NCI-H2107 (cell line): ENCODE measurements around the gene ALX3.
A peak's percentile ranks its signal among the peaks of the same experiment; 100 is the strongest.
"Not testable (repeated sequence)": the region's sequence is repeated elsewhere in the genome, so short reads cannot be mapped to it uniquely, and the experiment has no call there.

ENCODE experiments used
- DNase-seq: peaks from one replicate; lab custom pipeline; 2025; lab: John Stamatoyannopoulos, UW

Gene ALX3

DNA sequence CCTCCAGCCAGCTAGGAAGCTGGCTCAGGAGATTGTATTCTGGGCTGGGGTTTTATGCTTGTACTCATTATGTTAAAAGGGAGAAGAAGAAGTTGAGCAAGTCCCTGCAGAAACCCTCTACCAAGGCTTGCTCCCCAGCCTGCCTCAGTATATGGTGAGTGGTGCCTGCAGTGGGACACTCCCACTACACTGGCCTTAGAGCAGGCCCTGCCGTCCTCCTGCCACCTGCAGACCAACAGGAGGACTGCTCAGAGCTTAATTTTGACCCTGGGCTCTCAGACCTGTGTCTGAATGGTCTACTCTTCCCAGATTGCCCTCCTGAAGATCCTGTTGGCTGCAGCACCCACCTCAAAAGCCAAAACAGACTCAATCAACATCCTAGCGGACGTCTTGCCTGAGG lies 23.0 kb downstream of the ALX3 start:
- DNase-seq: no peak

- DNase-seq: no peak
Observed at GRCh38 chr1:110043016-110043415, 27.5 kb downstream of the ALX3 start.

GRCh38 chr1:110040548-110040947 lies 29.9 kb downstream of the ALX3 start:
- DNase-seq: no peak

GRCh38 chr1:110039641-110040040 lies 30.8 kb downstream of the ALX3 start:
- no peak for DNase-seq

DNA sequence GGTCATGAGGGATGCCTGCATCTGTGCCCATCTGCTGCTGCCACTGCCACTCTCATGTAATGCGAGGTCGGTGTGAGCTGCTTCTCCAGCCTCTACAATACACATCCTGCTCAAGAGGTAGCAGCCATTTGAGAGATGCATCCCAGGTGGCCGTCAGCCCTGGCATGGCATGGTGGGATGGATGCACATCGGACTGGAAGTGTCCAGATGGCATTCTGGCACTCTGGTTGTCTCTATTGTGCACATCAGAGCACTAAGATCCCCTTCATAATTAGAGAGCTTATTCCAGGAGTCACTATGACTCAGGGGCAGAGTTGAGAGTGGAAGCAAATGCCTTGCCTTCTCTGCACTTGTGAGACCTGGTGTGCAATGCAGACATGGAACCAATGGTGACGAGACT lies 32.2 kb downstream of the ALX3 start:
- no peak for DNase-seq

- no peak for DNase-seq
Observed at GRCh38 chr1:110035236-110035752, 35.2 kb downstream of the ALX3 start.

GRCh38 chr1:110034451-110035235 lies 35.8 kb downstream of the ALX3 start, which contains the start of gene STRIP1:
Gene STRIP1, plus strand, starts transcription at chr1:110034624. Its CDS starts 14 bp downstream, at chr1:110034638.
- peak; percentile 97 for DNase-seq

GRCh38 chr1:110034040-110034450 lies 36.4 kb downstream of the ALX3 start:
- DNase-seq: no peak

DNA sequence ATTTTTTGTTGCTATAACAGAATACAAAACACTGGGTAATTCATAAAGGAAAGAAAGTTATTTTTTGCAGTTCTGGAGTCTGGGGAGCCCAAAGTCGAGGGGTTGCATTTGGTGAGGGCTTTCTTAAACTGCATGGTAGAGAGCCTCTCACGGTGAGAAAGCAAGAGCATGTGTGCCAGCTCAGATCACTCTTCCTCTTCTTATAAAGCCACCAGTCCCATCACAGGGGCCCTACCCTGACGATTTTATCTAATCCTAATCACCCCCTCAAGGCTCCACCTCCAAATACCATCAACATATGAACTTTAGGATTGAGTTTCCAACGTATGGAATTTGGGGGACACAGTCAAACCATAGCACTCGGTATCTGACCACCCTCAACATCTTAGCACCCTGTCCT lies 37.1 kb downstream of the ALX3 start:
- DNase-seq: no peak

- no peak for DNase-seq
Observed at GRCh38 chr1:110032327-110032726, 38.1 kb downstream of the ALX3 start.

DNA sequence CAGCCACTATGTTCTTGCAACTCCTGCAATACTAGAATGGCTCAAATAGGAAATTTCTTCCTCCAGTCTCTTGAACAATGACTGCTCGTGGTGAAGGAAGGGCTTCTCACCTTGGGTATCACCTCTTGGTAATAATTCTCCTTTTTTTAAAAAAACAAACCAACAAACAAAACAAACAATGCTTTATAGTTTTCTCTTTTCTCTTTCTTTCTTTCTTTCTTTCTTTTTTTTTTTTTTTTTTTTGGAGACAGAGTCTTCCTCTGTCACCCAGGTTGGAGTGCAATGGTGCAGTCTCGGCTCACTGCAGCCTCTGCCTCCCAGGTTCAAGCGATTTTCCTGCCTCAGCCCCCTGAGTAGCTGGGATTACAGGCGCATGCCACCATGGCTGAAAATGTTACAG lies 39.8 kb downstream of the ALX3 start:
- DNase-seq: not testable (repeated sequence)

GRCh38 chr1:110024613-110025012 lies 45.9 kb downstream of the ALX3 start:
- no peak for DNase-seq

- no peak for DNase-seq
Observed at GRCh38 chr1:110021285-110021684, 49.2 kb downstream of the ALX3 start.

DNA sequence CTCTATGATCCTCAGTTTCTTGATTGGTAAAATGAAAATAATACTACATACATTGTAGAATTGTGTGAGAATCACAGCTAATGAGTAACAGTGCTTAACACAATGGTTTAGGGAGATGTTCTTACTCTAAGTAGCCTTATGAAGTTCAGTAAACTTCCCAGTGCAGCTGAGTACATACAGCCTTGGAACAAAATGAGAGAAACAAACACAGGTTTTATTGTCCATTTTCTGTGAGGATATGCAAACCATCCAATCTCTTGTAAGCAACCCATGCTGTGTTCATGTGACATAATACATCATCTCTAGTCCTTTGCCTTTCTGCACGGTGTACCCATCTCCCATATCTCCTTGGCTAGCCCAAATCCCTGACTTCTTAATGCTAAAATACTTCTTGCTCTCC lies 50.7 kb downstream of the ALX3 start:
- no peak for DNase-seq

GRCh38 chr1:110018396-110018795 lies 52.1 kb downstream of the ALX3 start:
- DNase-seq: no peak

- no peak for DNase-seq
Observed at GRCh38 chr1:110017792-110018191, 52.7 kb downstream of the ALX3 start.

- no peak for DNase-seq
Observed at GRCh38 chr1:110012100-110012780, 58.2 kb downstream of the ALX3 start.

- DNase-seq: no peak
Observed at GRCh38 chr1:110011527-110012041, 58.9 kb downstream of the ALX3 start.
